H1 (cell line): ENCODE results near the gene ACTR6. TPM values are rescaled to one million over a fixed set of nuclear protein-coding genes. Genes with fewer than 3 reads are reported as not detected.

Experiments
- CTCF ChIA-PET: fragments of 300-600 bp; sonication (Branson Sonifier 250); formaldehyde crosslinking; loops from one replicate; lab custom pipeline; 2021; ENCODE audit not compliant: partially characterized antibody; lab: Charles Lee
- POLR2A ChIA-PET: fragments of 300-600 bp; sonication (Branson Sonifier 250); formaldehyde crosslinking; loops from one replicate; lab custom pipeline; 2021; ENCODE audit warnings: inconsistent platforms; ENCODE audit not compliant: partially characterized antibody; lab: Charles Lee
- DNase-seq, 2 experiments: peaks; one replicate each; pipeline versions ENCODE4 v3.0.0 to v3.0.0-alpha.2; 2010 to 2022; ENCODE audit warnings: low spot score in 2 of 2, low read depth in 1 of 2, mixed read lengths in 1 of 2
- FAIRE-seq: peaks from 2 replicates; lab custom pipeline; 2011; peaks lifted over from hg19 to GRCh38; lab: Jason Lieb, UNC
- H2AFZ ChIP-seq: 2 replicates; pipeline ENCODE4 v1.8.1; 2012; ENCODE audit warnings: low read length, inconsistent platforms
- H2AK5ac ChIP-seq: 2 replicates; pipeline ENCODE4 v1.6.1; 2013; ENCODE audit warnings: low read depth, low read length
- H2BK120ac ChIP-seq: replicated peaks from 2 replicates; pipeline ENCODE3; 2013; ENCODE audit warnings: low read depth, low read length, inconsistent platforms
- H2BK12ac ChIP-seq: 2 replicates; pipeline ENCODE4 v1.6.1; 2013; ENCODE audit warnings: low read depth, low read length
- H2BK15ac ChIP-seq: 2 replicates; pipeline ENCODE4 v1.6.1; 2013; ENCODE audit warnings: low read length
- H2BK20ac ChIP-seq: 2 replicates; pipeline ENCODE4 v1.6.1; 2013; ENCODE audit warnings: low read length
- H2BK5ac ChIP-seq: 2 replicates; pipeline ENCODE4 v1.6.1; 2013; ENCODE audit warnings: low read depth, low read length
- H3K14ac ChIP-seq: 2 replicates; pipeline ENCODE4 v1.6.1; 2013; ENCODE audit warnings: inconsistent platforms; ENCODE audit not compliant: insufficient read length
- H3K18ac ChIP-seq: 2 replicates; pipeline ENCODE4 v1.6.1; 2013; ENCODE audit warnings: low read length; ENCODE audit errors: extremely low read depth
- H3K23ac ChIP-seq: 2 replicates; pipeline ENCODE4 v1.6.1; 2013; ENCODE audit warnings: inconsistent platforms; ENCODE audit not compliant: insufficient read length
- H3K23me2 ChIP-seq: 2 replicates; pipeline ENCODE4 v1.6.1; 2013; ENCODE audit warnings: low read depth, low read length
- H3K27ac ChIP-seq: 2 replicates; pipeline ENCODE4 v1.6.1; 2011; ENCODE audit warnings: low read depth, low read length, inconsistent platforms
- H3K27me3 ChIP-seq, 4 experiments: replicated peaks in 1 of 4; 1 replicate in 1 of 4; 2 replicates in 3 of 4; pipeline versions ENCODE4 v1.6.1 to v1.8.1; 2011 to 2013; ENCODE audit warnings: low read length in 3 of 4, mild to moderate bottlenecking in 3 of 4, inconsistent platforms in 2 of 4, mixed read lengths in 2 of 4, moderate library complexity in 1 of 4; ENCODE audit not compliant: control insufficient read depth in 3 of 4, insufficient read depth in 3 of 4; ENCODE audit errors: extremely low read depth in 1 of 4
- H3K36me3 ChIP-seq, 4 experiments: 2 replicates each; pipeline versions ENCODE4 v1.6.1 to v1.8.1; 2011 to 2013; ENCODE audit warnings: mild to moderate bottlenecking in 4 of 4, low read length in 3 of 4, moderate library complexity in 2 of 4, control low read depth in 1 of 4, inconsistent platforms in 1 of 4; ENCODE audit not compliant: insufficient read depth in 4 of 4, control insufficient read depth in 2 of 4
- H3K4ac ChIP-seq: replicated peaks from 2 replicates; pipeline ENCODE3; 2013; ENCODE audit warnings: low read length, low read depth, mixed read lengths, inconsistent platforms; ENCODE audit not compliant: insufficient read length
- H3K4me1 ChIP-seq, 4 experiments: replicated peaks in 1 of 4; 1 replicate in 1 of 4; 2 replicates in 3 of 4; pipeline versions ENCODE4 v1.6.1 to v1.8.1; 2011 to 2013; ENCODE audit warnings: low read length in 3 of 4, inconsistent platforms in 2 of 4, mixed read lengths in 1 of 4; ENCODE audit not compliant: insufficient read depth in 4 of 4, control insufficient read depth in 3 of 4
- H3K4me2 ChIP-seq, 2 experiments: 2 replicates each; pipeline versions ENCODE4 v1.6.1 to v1.8.1; 2011 to 2013; ENCODE audit warnings: low read depth in 2 of 2, low read length in 2 of 2, control low read depth in 1 of 2, inconsistent platforms in 1 of 2, mild to moderate bottlenecking in 1 of 2; ENCODE audit not compliant: insufficient read depth in 1 of 2
- H3K4me3 ChIP-seq, 4 experiments: fragments of 200-600, 300-600 bp in 1 of 4; sonication (generic), shearing (Covaris generic), sonication (Bioruptor Twin) in 1 of 4; 2 replicates each; pipeline versions ENCODE4 v1.5.1 to v1.8.1; 2011 to 2016; ENCODE audit warnings: low read length in 4 of 4, low read depth in 3 of 4, control low read depth in 2 of 4, inconsistent platforms in 2 of 4, mild to moderate bottlenecking in 2 of 4, mixed read lengths in 1 of 4, moderate library complexity in 1 of 4; ENCODE audit not compliant: insufficient read depth in 2 of 4; ENCODE audit errors: extremely low read depth in 1 of 4
- H3K56ac ChIP-seq: replicated peaks from 2 replicates; pipeline ENCODE3; 2013; ENCODE audit warnings: low read depth, mild to moderate bottlenecking, mixed read lengths, low read length, inconsistent platforms; ENCODE audit not compliant: insufficient read length
- H3K79me1 ChIP-seq: 2 replicates; pipeline ENCODE4 v1.6.1; 2013; ENCODE audit warnings: low read depth, low read length, control low read depth
- H3K79me2 ChIP-seq, 2 experiments: 2 replicates each; pipeline versions ENCODE4 v1.6.1 to v1.8.1; 2012 to 2013; ENCODE audit warnings: low read length in 2 of 2, mild to moderate bottlenecking in 2 of 2, inconsistent platforms in 1 of 2; ENCODE audit not compliant: insufficient read depth in 2 of 2, control insufficient read depth in 1 of 2
- H3K9ac ChIP-seq, 4 experiments: replicated peaks in 1 of 4; 1 replicate in 1 of 4; 2 replicates in 3 of 4; pipeline versions ENCODE4 v1.6.1 to v1.8.1; 2011 to 2013; ENCODE audit warnings: low read depth in 3 of 4, low read length in 3 of 4, control low read depth in 2 of 4, mild to moderate bottlenecking in 2 of 4, moderate library complexity in 2 of 4, inconsistent platforms in 1 of 4; ENCODE audit errors: extremely low read depth in 1 of 4
- H3K9me3 ChIP-seq, 2 experiments: 2 replicates each; pipeline versions ENCODE4 v1.6.1 to v1.8.1; 2012 to 2013; ENCODE audit warnings: mild to moderate bottlenecking in 2 of 2, moderate library complexity in 2 of 2, control low read depth in 1 of 2, inconsistent platforms in 1 of 2, low read depth in 1 of 2, low read length in 1 of 2, mixed read lengths in 1 of 2; ENCODE audit not compliant: insufficient read depth in 2 of 2
- H4K20me1 ChIP-seq, 2 experiments: replicated peaks in 1 of 2; 2 replicates each; pipeline versions ENCODE3 to v1.8.1; 2011 to 2013; ENCODE audit warnings: inconsistent platforms in 2 of 2, low read length in 2 of 2, mild to moderate bottlenecking in 1 of 2; ENCODE audit not compliant: insufficient read depth in 2 of 2, control insufficient read depth in 1 of 2
- H4K5ac ChIP-seq: 2 replicates; pipeline ENCODE4 v1.6.1; 2013; ENCODE audit warnings: low read length, low read depth, mixed read lengths, inconsistent platforms; ENCODE audit not compliant: insufficient read length
- H4K8ac ChIP-seq: 2 replicates; pipeline ENCODE4 v1.8.0; 2013; ENCODE audit warnings: mild to moderate bottlenecking, moderate library complexity, low read length, inconsistent platforms; ENCODE audit not compliant: insufficient read depth; ENCODE audit errors: extremely low read depth
- H4K91ac ChIP-seq: replicated peaks from 2 replicates; pipeline ENCODE3; 2013; ENCODE audit warnings: low read length, mixed read lengths, inconsistent platforms; ENCODE audit not compliant: insufficient read length
- BRCA1 ChIP-seq: IDR thresholded peaks from 2 replicates; pipeline ENCODE4 v1.6.1; 2012; ENCODE audit warnings: low read depth, low read length, improper control_type of control experiment
- CBX8 ChIP-seq: fragments of 300-800, 300-1000 bp; sonication (generic); IDR thresholded peaks from 2 replicates; pipeline ENCODE4 v1.7.1; 2016; ENCODE audit warnings: low read depth, low read length, borderline replicate concordance
- EP300 ChIP-seq, 2 experiments: IDR thresholded peaks; 1 replicate in 1 of 2; 2 replicates in 1 of 2; pipeline ENCODE4 v1.6.1; 2011 to 2012; ENCODE audit warnings: low read depth in 2 of 2, low read length in 2 of 2, mild to moderate bottlenecking in 2 of 2, borderline replicate concordance in 1 of 2, inconsistent platforms in 1 of 2, moderate library complexity in 1 of 2
- JUND ChIP-seq: IDR thresholded peaks from 2 replicates; pipeline ENCODE4 v1.6.1; 2011; ENCODE audit warnings: mild to moderate bottlenecking, improper control_type of control experiment, low read length
- KDM5A ChIP-seq: fragments of 200-600 bp; IDR thresholded peaks from 2 replicates; pipeline ENCODE4 v1.7.1; 2012; ENCODE audit warnings: mild to moderate bottlenecking, low read length, inconsistent platforms, mixed read lengths
- NANOG ChIP-seq: IDR thresholded peaks from 2 replicates; pipeline ENCODE4 v1.6.1; 2011; ENCODE audit warnings: low read length, low read depth, mild to moderate bottlenecking, inconsistent platforms; ENCODE audit not compliant: insufficient read depth, poor library complexity, severe bottlenecking
- RNF2 ChIP-seq: fragments of 200-900, 300-1000 bp; sonication (generic); IDR thresholded peaks from 2 replicates; pipeline ENCODE4 v1.7.1; 2016; ENCODE audit warnings: borderline replicate concordance, low read depth, mild to moderate bottlenecking, antibody characterized with exemption, low read length; ENCODE audit not compliant: poor library complexity, severe bottlenecking; ENCODE audit errors: missing control alignments
- SIN3A ChIP-seq, 2 experiments: IDR thresholded peaks in 1 of 2; conservative IDR thresholded peaks in 1 of 2; 2 replicates each; pipeline ENCODE4 v1.6.1; 2011 to 2012; ENCODE audit warnings: low read length in 2 of 2, improper control_type of control experiment in 1 of 2, low read depth in 1 of 2, mild to moderate bottlenecking in 1 of 2
- SP1 ChIP-seq: IDR thresholded peaks from 2 replicates; pipeline ENCODE4 v1.6.1; 2011; ENCODE audit warnings: low read depth, low read length
- SP2 ChIP-seq: IDR thresholded peaks from 2 replicates; pipeline ENCODE4 v1.6.1; 2012; ENCODE audit warnings: mild to moderate bottlenecking, low read length, inconsistent platforms
- YY1 ChIP-seq: IDR thresholded peaks from 2 replicates; pipeline ENCODE4 v1.6.1; 2011; ENCODE audit warnings: low read depth, mild to moderate bottlenecking, low read length
- WGBS, 2 experiments: shearing (Covaris generic) in 1 of 2; methylation state at CpG; one replicate each; pipeline versions ENCODE4 v1.1.6 to v1.1.7; 2013 to 2015; ENCODE audit warnings: low lambda C conversion rate in 2 of 2, mixed read lengths in 2 of 2, inconsistent platforms in 1 of 2, low coverage in 1 of 2, missing lambda C conversion rate in 1 of 2; ENCODE audit not compliant: insufficient replicate concordance in 2 of 2, insufficient coverage in 1 of 2, insufficient read length in 1 of 2; ENCODE audit errors: extremely low coverage in 1 of 2, missing lambda C conversion rate in 1 of 2; 5-methylcytosine and 5-hydroxymethylcytosine counted together
- polyA plus RNA-seq, 7 experiments: library from polyadenylated mRNA; depleted of rRNA in 3 of 7; stranded (reverse) in 5 of 7; unstranded in 2 of 7; fragments of >200 nt in 5 of 7; fragments of 200-250 nt in 2 of 7; gene quantifications; 1 replicate in 5 of 7; 2 replicates in 1 of 7; 4 replicates in 1 of 7; pipeline versions ENCODE4 v1.2.1 to v1.2.3, GENCODE V29; 2011 to 2013; ENCODE audit warnings: missing spikeins in 2 of 7, mixed read lengths in 2 of 7
- total RNA-seq: library from RNA; stranded (reverse); fragmentation: NEBNext Ultra II Directional; extraction: Animal tissue kit (Norgen Biotek cat#: 25700); gene quantifications from 2 replicates; pipeline ENCODE4 v1.2.1, GENCODE V29; 2021
- TF ChIP-seq, protein P1 (sequence below): IDR thresholded peaks from 2 replicates; pipeline ENCODE4 v1.6.1; 2012; ENCODE audit warnings: low read length, inconsistent platforms

The ACTR6 gene
- total and polyA plus RNA-seq, 2 of the 8 experiments (the other 6 are each of a cell fraction or from before 2014, with no cell fraction given) = 10.2 to 36.8 TPM

DNA sequence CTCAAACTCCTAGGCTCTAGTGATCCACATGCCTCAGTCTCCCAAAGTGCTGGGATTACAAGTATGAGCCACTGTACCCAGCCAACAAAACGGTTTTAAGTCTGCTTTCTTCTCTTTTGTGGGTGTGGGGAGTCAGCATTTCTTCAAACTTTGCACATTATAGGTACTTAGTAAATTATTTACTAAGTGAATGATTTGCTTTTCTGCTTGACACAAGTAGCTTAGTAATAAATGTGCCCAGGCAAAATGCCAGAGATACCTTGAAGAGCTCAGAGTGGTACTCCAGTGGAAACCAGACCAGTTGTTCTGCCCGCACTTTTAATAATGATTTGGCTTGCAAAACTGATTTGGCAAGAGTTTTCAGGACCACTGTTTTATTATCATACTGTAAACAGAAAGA lies 51.3 kb downstream of the ACTR6 start:
- no peak overlapping the region for H3K23ac ChIP-seq
- H3K4me1 ChIP-seq = no peaks in the 10 kb centered on the region
- no peak overlapping the region for H4K5ac ChIP-seq
- H4K91ac ChIP-seq = no peak overlapping the region
- no peak overlapping the region for H2BK20ac ChIP-seq
- no peaks in the 10 kb centered on the region for H3K36me3 ChIP-seq
- H3K9me3 ChIP-seq = no peaks in the 10 kb centered on the region
- no peaks in the 10 kb centered on the region for H3K23me2 ChIP-seq
- no peak overlapping the region for H2AFZ ChIP-seq
- H4K8ac ChIP-seq = no peak overlapping the region
- no peak overlapping the region for H2AK5ac ChIP-seq
- no peak overlapping the region for H2BK5ac ChIP-seq
- no peaks in the 10 kb centered on the region for H4K20me1 ChIP-seq
- no peak overlapping the region for H3K18ac ChIP-seq
- no peak overlapping the region for H2BK120ac ChIP-seq
- H2BK15ac ChIP-seq = no peak overlapping the region
- no peak overlapping the region for H2BK12ac ChIP-seq
- H3K4me2 ChIP-seq = no peak overlapping the region
- no peak overlapping the region for H3K14ac ChIP-seq
- FAIRE-seq = no peak
- 88% methylated on average over 2 of the region's 2 CpGs; no CpG with 5 or more reads in 1 of the 2 experiments for WGBS, 2 experiments
- no peak overlapping the region for H3K9ac ChIP-seq
- H3K27me3 ChIP-seq = no peaks in the 10 kb centered on the region
- no peaks in the 10 kb centered on the region for H3K79me1 ChIP-seq
- no peak overlapping the region for H3K56ac ChIP-seq
- H3K4me3 ChIP-seq = no peak overlapping the region
- H3K79me2 ChIP-seq = no peaks in the 10 kb centered on the region
- CTCF ChIA-PET = interaction anchor here (0.8 to 1.7 kb wide), 2 partner anchors 17 to 86 kb away, joined by 3 read pairs; no protein-coding TSS in a partner anchor
- TF ChIP-seq JUND (no peak), CBX8 (no peak), NANOG (no peak), BRCA1 (no peak), SIN3A (conservative IDR thresholded peaks at IDR 0.05 in 1 of 2, IDR thresholded peaks at IDR 0.05 in 1 of 2; ENCODE audit: low read depth in 1 of 2, low read length in 2 of 2) (no peak), EP300 (IDR thresholded peaks at IDR 0.05; ENCODE audit: borderline replicate concordance in 1 of 2, low read depth in 2 of 2, low read length in 2 of 2) (no peak), KDM5A (no peak), RNF2 (no peak), SP2 (no peak), SP1 (no peak), YY1 (no peak)
- TF ChIP-seq, protein P1, sequence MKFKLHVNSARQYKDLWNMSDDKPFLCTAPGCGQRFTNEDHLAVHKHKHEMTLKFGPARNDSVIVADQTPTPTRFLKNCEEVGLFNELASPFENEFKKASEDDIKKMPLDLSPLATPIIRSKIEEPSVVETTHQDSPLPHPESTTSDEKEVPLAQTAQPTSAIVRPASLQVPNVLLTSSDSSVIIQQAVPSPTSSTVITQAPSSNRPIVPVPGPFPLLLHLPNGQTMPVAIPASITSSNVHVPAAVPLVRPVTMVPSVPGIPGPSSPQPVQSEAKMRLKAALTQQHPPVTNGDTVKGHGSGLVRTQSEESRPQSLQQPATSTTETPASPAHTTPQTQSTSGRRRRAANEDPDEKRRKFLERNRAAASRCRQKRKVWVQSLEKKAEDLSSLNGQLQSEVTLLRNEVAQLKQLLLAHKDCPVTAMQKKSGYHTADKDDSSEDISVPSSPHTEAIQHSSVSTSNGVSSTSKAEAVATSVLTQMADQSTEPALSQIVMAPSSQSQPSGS = no peak
- TF ChIP-seq, all 59 proteins: peak for 0
- POLR2A ChIA-PET = interaction anchor here (1.0 kb wide), 1 partner anchor 15 kb away, joined by 3 read pairs; the partner anchor contains the start of genes DEPDC4 and SCYL2
- Histone ChIP-seq H3K27ac (no peak overlapping the region), H3K4ac (no peak overlapping the region)
- no peak for DNase-seq
